HepG2 (cell line): ENCODE measurements around the gene TJP3. TPM values are rescaled to one million over a fixed set of nuclear protein-coding genes. Genes with fewer than 3 reads are reported as not detected.

ENCODE experiments used
- ARID3A ChIP-seq: IDR thresholded peaks from 2 replicates; pipeline ENCODE4 v1.6.1; 2012; ENCODE audit warnings: low read depth, low read length, improper control_type of control experiment
- ATF2 ChIP-seq: sonication (generic); formaldehyde crosslinking; IDR thresholded peaks from 2 replicates; pipeline ENCODE4 v1.4.0; 2020; ENCODE audit warnings: missing genetic modification reagents
- ATRX ChIP-seq: sonication (generic); formaldehyde crosslinking; IDR thresholded peaks from 2 replicates; pipeline ENCODE4 v1.4.0; 2020; ENCODE audit warnings: missing genetic modification reagents, borderline replicate concordance
- CHD2 ChIP-seq: IDR thresholded peaks from 2 replicates; pipeline ENCODE4 v1.6.1; 2011; ENCODE audit warnings: low read depth, low read length, improper control_type of control experiment
- DPF2 ChIP-seq: sonication (generic); formaldehyde crosslinking; IDR thresholded peaks from 2 replicates; pipeline ENCODE4 v1.4.0; 2020; ENCODE audit warnings: mild to moderate bottlenecking, low read depth, missing genetic modification reagents, borderline replicate concordance
- ELF1 ChIP-seq: sonication (generic); formaldehyde crosslinking; IDR thresholded peaks from 2 replicates; pipeline ENCODE4 v1.4.0; 2020; ENCODE audit warnings: missing genetic modification reagents
- FOSL2 ChIP-seq: sonication (generic); formaldehyde crosslinking; IDR thresholded peaks from 2 replicates; pipeline ENCODE4 v1.4.0; 2020; ENCODE audit warnings: missing genetic modification reagents
- GMEB2 ChIP-seq: IDR thresholded peaks from 2 replicates; pipeline ENCODE4 v1.6.1; 2016; ENCODE audit warnings: missing biosample characterization, missing genetic modification reagents, low read depth
- HCFC1 ChIP-seq: fragments of 150-350 bp; IDR thresholded peaks from 2 replicates; pipeline ENCODE4 v1.6.1; 2014; ENCODE audit warnings: low read depth, low read length
- HOXA5 ChIP-seq: sonication (generic); formaldehyde crosslinking; IDR thresholded peaks from 2 replicates; pipeline ENCODE4 v1.4.0; 2020; ENCODE audit warnings: missing genetic modification reagents
- MAF1 ChIP-seq: sonication (generic); formaldehyde crosslinking; IDR thresholded peaks from 2 replicates; pipeline ENCODE4 v1.5.0; 2020; ENCODE audit warnings: missing genetic modification reagents, borderline replicate concordance
- MAFK ChIP-seq, 2 experiments: IDR thresholded peaks in 1 of 2; conservative IDR thresholded peaks in 1 of 2; 2 replicates each; pipeline ENCODE4 v1.6.1; 2011; ENCODE audit warnings: improper control_type of control experiment in 2 of 2, low read length in 2 of 2
- MBNL3 ChIP-seq: fragments of 250-450 bp; sonication (Bioruptor Pico); conservative IDR thresholded peaks from 2 replicates; pipeline ENCODE4 v1.8.0; 2022; ENCODE audit warnings: mild to moderate bottlenecking, inconsistent platforms
- NFYB ChIP-seq: sonication (generic); formaldehyde crosslinking; IDR thresholded peaks from 2 replicates; pipeline ENCODE4 v1.4.0; 2020; ENCODE audit warnings: missing genetic modification reagents
- NRL ChIP-seq: sonication (generic); formaldehyde crosslinking; IDR thresholded peaks from 2 replicates; pipeline ENCODE4 v1.5.0; 2020; ENCODE audit warnings: missing genetic modification reagents, mild to moderate bottlenecking, moderate library complexity, borderline replicate concordance
- PAF1 ChIP-seq: IDR thresholded peaks from 2 replicates; pipeline ENCODE4 v1.6.1; 2016; ENCODE audit warnings: missing genetic modification reagents, missing compliant biosample characterization
- SP1 ChIP-seq, 2 experiments: fragments of 450-650 bp in 1 of 2; sonication (generic) in 1 of 2; formaldehyde crosslinking in 1 of 2; IDR thresholded peaks; 2 replicates each; pipeline versions ENCODE4 v1.4.0 to v1.6.1; 2016 to 2020; ENCODE audit warnings: missing genetic modification reagents in 1 of 2
- TRIM24 ChIP-seq: sonication (generic); formaldehyde crosslinking; IDR thresholded peaks from 2 replicates; pipeline ENCODE4 v1.8.0; 2022; ENCODE audit warnings: mild to moderate bottlenecking, missing genetic modification reagents
- ZFP36 ChIP-seq: fragments of 150-350 bp; IDR thresholded peaks from 2 replicates; pipeline ENCODE4 v1.6.1; 2018; ENCODE audit warnings: borderline replicate concordance, low read length, low read depth; ENCODE audit not compliant: partially characterized antibody
- ZFX ChIP-seq: sonication (generic); formaldehyde crosslinking; IDR thresholded peaks from 2 replicates; pipeline ENCODE4 v1.4.0; 2020; ENCODE audit warnings: mild to moderate bottlenecking, low read depth, missing genetic modification reagents, moderate library complexity
- ZNF292 ChIP-seq: sonication (generic); formaldehyde crosslinking; IDR thresholded peaks from 2 replicates; pipeline ENCODE4 v1.8.1; 2022; ENCODE audit warnings: mild to moderate bottlenecking, low read depth, missing genetic modification reagents, borderline replicate concordance
- ZNF317 ChIP-seq: sonication (generic); formaldehyde crosslinking; IDR thresholded peaks from 2 replicates; pipeline ENCODE4 v1.5.0; 2020; ENCODE audit warnings: mild to moderate bottlenecking, missing genetic modification reagents
- ZNF382 ChIP-seq: sonication (generic); formaldehyde crosslinking; IDR thresholded peaks from 2 replicates; pipeline ENCODE4 v1.5.0; 2020; ENCODE audit warnings: missing genetic modification reagents, mild to moderate bottlenecking, borderline replicate concordance
- ZNF460 ChIP-seq: sonication (generic); formaldehyde crosslinking; IDR thresholded peaks from 2 replicates; pipeline ENCODE4 v1.5.1; 2020; ENCODE audit warnings: missing genetic modification reagents, mild to moderate bottlenecking, borderline replicate concordance
- ZNF572 ChIP-seq: sonication (generic); formaldehyde crosslinking; IDR thresholded peaks from 2 replicates; pipeline ENCODE4 v1.5.1; 2020; ENCODE audit warnings: mild to moderate bottlenecking, missing genetic modification reagents
- ZSCAN21 ChIP-seq: sonication (generic); formaldehyde crosslinking; IDR thresholded peaks from 2 replicates; pipeline ENCODE4 v1.8.0; 2022; ENCODE audit warnings: mild to moderate bottlenecking, missing genetic modification reagents, moderate library complexity, borderline replicate concordance
- ZSCAN31 ChIP-seq: sonication (generic); formaldehyde crosslinking; IDR thresholded peaks from 2 replicates; pipeline ENCODE4 v1.5.0; 2020; ENCODE audit warnings: low read depth, mild to moderate bottlenecking, missing genetic modification reagents
- polyA plus RNA-seq, 8 experiments: library from polyadenylated mRNA; depleted of rRNA in 3 of 8; stranded (reverse) in 7 of 8; unstranded in 1 of 8; fragments of >200 nt; fragmentation: Illumina TruSeq in 4 of 8; extraction: Trizol in 4 of 8; gene quantifications; 2 replicates each; pipeline versions ENCODE4 v1.2.1 to v1.2.3, GENCODE V29; 2011 to 2016; ENCODE audit warnings: low read depth in 4 of 8, missing spikeins in 1 of 8, mixed read lengths in 1 of 8; ENCODE audit not compliant: insufficient read depth in 1 of 8
- total RNA-seq, 5 experiments: library from RNA; depleted of rRNA; stranded (reverse); fragments of >200 nt; fragmentation: Illumina TruSeq; extraction: Trizol; gene quantifications; 2 replicates each; pipeline ENCODE4 v1.2.3, GENCODE V29; 2016; ENCODE audit warnings: low read depth in 1 of 5

TJP3 gene
- total and polyA plus RNA-seq, 2 of the 13 experiments (the other 11 are each of a cell fraction or from before 2014, with no cell fraction given), result 2.3 to 21.5 TPM

- TF ChIP-seq ARID3A (0 out of 2 replicates have a peak, but pooled peaks have one; percentile 23), ATRX (CRISPR knock-in tag) (no peak), CHD2 (no peak), ZNF382 (CRISPR knock-in tag) (no peak), ZNF292 (CRISPR knock-in tag) (no peak), ZNF317 (CRISPR knock-in tag) (no peak), ZNF572 (CRISPR knock-in tag) (no peak), MAF1 (no peak), HOXA5 (CRISPR knock-in tag) (no peak), ZSCAN31 (no peak; the same call in 1 of the 2 replicates), NFYB (CRISPR knock-in tag) (peak; percentile 71), GMEB2 (CRISPR knock-in tag) (no peak), DPF2 (no peak), MBNL3 (CRISPR knock-in tag) (no peak), NRL (CRISPR knock-in tag) (no peak), FOSL2 (CRISPR knock-in tag) (peak; percentile 93), ZFP36 (no peak), SP1 (IDR thresholded peaks at IDR 0.05) (no peak), SP1 (CRISPR knock-in tag; IDR thresholded peaks at IDR 0.05) (peak; percentile 87), ATF2 (CRISPR knock-in tag) (no peak), TRIM24 (CRISPR knock-in tag) (no peak), HCFC1 (0 out of 2 replicates have a peak, but pooled peaks have one; percentile 9), ZNF460 (CRISPR knock-in tag) (no peak), ELF1 (CRISPR knock-in tag) (no peak), MAFK (conservative IDR thresholded peaks at IDR 0.05 in 1 of 2, IDR thresholded peaks at IDR 0.05 in 1 of 2; ENCODE audit: low read length in 2 of 2) (no peak), ZSCAN21 (CRISPR knock-in tag) (no peak), PAF1 (CRISPR knock-in tag) (no peak), ZFX (CRISPR knock-in tag) (peak; percentile 63)
Measured at GRCh38 chr19:3700242-3701032, 7.7 kb upstream of the TJP3 start, which contains the start of gene PIP5K1C (continued).
